ENCODE measurements around the gene ZNF189.
"Not testable (repeated sequence)": the region's sequence is repeated elsewhere in the genome, so short reads cannot be mapped to it uniquely, and the experiment has no call there.

ZNF189 gene

GRCh38 chr9:101381118-101381517 is 17.5 kb upstream of the ZNF189 start:
- no peak for DNase-seq

DNA sequence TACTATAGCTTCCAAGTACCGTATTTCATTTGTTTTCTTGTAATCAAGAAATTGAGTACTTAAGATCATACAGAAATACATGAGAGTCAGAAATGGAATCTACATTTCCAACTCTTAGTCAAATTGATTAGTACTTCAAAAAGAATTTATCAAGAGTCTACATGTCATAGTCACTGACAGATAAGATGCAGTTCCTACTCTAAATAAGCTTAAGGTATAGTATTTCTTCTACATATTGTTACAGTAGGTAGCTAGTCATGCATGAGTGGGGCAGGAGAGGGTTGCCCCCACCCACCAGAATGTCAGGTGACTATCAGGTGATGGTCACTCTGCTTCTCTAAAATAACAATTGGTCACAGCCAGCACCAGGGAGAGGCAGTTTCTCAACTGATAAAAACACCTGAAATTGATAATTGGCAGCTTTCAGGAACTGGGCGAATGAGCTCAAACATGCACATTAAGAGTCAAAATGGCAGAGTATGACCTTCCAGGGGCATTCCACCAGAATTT is 16.8 kb upstream of the ZNF189 start:
- no peak for DNase-seq

DNA sequence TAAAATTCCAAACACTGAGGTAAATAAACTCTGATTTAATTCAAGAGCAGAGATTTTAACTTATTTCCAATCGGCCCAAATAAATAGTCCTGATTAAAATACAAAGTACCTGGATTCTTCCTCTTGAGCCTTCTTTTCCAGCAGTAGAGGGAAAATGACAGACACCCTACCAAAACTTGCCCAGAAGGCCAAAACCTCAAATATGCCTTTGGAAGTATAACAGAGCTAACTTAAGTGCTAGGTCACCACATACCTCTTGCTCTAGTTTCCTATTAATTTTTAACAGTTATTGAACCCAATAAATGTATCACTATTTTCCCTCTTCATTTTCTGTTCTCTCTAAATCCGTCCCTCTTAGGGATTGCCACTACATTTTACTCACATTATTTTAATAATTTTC is 15.3 kb upstream of the ZNF189 start:
- no peak for DNase-seq

DNA sequence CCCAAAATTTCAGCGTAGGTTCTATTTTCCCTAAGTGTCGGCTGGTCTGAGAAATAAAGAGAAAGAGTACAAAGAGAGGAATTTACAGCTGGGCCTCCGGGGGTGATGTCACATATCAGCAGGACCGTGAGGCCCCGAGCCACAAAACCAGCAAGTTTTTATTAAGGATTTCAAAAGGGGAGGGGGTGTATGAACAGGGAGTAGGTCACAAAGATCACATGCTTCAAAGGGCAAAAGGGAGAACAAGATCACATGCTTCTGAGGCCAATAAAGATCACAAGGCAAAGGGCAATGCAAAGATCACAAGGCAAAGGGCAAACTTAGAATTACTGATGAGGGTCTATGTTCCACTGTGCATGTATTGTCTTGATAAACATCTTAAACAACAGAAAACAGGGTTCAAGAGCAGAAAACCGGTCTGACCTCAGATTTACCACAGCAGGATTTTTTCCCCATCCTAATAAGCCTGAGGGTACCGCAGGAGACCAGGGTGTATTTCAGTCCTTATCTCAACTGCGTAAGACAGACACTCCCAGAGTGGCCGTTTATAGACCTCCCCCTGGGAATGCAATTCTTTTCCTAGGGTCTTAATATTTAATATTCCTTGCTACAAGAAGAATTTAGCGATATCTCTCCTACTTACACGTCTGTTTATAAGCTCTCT is 13.6 kb upstream of the ZNF189 start, which contains the start of gene BAAT:
BAAT (minus strand) TSS at position 134 of the 664 bp plus-strand sequence. CDS start 13,602 bp downstream, outside the sequence.
- DNase-seq, result not testable (repeated sequence)

DNA sequence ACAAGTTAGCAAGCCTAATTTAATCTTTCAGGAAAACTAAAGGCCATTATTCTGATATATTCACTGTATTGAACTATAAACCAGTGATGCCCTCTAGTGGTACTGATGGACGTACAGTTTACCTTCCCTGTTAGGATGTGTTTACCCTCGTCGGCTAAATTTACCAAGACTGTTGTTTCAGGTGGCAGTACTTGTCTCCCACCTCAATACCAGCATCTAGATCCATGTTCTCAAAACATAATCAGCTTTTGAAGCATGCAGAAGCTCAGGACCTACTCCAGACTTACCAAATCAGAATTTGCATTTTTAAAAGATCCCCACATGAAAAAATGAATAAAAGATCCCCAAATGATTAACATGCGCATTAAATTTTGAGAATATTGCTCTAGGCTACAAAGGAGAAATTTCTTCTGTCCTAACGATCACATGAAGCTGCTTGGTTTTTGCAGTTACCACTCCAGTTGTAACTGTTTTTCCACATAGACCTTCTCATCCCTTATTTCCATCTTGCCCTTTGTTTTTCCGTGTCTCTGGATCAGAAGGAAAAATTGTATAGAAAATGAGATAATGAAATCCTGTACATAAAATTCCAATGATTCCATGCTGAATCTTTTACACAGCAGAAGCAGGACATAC is 10.7 kb upstream of the ZNF189 start:
- DNase-seq, result peak; percentile 56

- DNase-seq, result no peak
These were observed 10.1 kb upstream of the ZNF189 start for GRCh38 chr9:101388507-101388993.

DNA sequence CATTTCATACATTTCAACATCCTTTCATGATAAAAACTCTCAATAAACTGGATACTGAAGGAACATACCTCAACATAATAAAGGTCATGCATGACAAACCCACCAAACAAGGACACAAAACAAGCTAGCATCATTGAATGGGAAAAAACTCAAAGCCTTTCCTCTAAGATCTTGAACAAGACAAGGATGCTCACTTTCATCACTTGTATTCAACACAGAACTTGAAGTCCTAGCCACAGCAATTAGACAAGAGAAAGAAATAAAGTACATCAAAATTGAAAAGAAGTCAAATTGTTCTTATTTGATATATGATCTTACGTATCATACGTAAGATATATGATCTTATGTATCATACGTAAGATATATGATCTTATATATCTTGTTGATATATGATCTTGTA is 5.5 kb upstream of the ZNF189 start:
- no peak for DNase-seq

DNA sequence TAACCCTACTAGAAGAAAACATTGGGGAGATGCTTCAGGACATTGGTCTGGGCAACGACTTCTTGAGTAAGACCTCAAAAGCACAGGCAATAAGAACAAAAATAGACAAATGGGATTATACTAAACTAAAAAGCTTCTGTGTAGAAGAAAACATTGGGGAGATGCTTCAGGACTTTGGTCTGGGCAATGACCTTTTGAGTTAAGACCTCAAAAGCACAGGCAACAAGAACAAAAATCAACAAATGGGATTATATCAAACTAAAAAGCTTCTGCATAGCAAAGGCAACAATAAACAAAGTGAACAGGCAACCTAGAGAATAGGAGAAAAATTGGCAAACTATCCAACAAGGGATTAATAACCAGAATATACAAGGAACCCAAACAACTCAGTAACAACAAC is 4.0 kb upstream of the ZNF189 start:
- no peak for DNase-seq

GRCh38 chr9:101397746-101398067 is 944 bp upstream of the ZNF189 start:
- no peak for DNase-seq

DNA sequence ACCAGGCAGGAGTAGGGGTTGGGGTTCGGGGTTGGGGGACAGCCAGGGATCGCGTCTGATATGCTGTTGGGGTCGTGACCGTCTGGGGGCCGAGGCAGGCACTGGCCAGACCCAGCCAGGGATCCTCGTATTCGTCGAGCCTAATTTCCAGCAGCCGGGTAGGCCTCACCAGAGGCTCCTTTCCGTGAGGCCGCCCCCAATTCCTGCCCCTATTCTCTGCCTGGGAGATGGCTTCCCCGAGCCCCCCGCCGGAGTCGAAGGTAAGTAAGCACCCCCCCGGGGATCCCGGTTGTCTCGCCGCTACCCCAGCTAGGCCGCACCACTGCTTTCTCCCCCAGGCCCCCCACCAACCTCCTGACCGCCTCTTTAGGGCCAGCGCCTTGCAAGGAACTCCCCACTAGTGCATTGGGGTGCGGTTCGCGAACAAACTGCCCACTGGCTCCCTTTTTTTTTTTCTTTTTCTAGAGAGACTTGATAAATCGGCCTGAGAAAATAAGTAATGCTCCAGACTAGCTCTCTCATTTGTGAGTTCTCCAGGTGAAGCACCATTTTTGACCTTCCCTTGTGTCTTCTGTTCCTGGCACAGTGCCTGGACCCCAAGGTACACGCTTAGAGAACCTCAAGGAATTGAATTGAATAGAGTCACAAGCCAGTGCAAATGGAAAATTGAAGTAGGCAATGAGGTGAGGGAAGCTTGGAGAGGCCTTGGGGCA is 435 bp downstream of the ZNF189 start:
- DNase-seq, result no peak

DNA sequence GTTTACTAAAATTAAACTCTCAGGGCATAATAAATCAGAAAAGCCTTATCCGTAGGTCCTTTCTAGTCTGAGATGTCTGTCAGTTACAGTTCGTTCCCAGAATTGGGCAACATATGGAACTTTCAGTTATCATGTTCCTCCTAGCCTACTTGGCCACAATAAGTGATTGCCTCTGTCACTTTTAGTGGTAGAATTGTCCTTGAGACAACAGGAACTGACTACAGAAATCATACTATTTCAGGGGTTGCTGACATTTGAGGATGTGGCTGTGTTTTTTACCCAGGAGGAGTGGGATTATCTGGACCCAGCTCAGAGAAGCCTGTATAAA is 956 bp downstream of the ZNF189 start:
- DNase-seq, result no peak

DNA sequence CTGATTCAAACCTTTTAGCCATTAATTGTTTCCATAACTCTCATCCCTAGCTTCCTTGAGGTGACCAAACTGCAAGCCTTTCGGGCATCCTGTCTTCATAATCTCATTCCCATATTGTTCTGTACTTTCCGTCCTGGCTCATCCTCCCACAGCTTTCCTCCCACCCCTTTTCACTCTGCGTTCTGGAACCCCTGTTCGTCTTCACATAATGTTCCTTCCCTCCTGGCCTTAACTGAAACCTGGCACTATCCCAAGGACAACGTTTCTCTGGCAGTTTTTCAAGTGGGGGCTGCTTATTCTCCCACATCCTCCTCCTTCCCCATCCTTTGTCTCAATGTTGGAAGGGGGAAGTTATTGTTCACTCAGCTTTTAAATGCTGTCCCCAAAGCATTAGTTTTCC is 1.5 kb downstream of the ZNF189 start:
- no peak for DNase-seq

GRCh38 chr9:101403516-101404285 is 5.0 kb downstream of the ZNF189 start:
- DNase-seq, result no peak

DNA sequence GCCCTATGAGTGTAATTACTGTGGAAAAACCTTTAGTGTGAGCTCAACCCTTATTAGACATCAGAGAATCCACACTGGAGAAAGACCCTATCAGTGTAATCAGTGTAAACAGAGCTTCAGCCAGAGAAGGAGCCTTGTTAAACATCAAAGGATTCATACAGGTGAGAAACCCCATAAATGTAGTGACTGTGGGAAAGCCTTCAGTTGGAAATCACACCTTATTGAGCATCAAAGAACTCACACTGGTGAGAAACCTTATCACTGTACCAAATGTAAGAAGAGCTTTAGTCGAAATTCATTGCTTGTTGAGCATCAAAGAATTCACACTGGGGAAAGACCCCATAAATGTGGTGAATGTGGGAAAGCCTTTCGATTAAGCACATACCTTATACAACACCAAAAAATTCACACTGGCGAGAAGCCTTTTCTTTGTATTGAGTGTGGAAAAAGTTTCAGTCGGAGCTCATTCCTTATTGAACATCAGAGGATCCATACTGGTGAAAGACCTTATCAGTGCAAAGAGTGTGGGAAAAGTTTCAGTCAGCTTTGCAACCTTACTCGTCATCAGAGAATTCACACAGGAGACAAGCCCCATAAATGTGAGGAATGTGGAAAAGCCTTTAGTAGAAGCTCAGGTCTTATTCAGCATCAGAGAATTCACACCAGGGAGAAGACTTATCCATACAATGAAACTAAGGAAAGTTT is 9.9 kb downstream of the ZNF189 start:
- no peak for DNase-seq

- DNase-seq, result no peak
These were observed 10.4 kb downstream of the ZNF189 start for GRCh38 chr9:101409079-101409477.

DNA sequence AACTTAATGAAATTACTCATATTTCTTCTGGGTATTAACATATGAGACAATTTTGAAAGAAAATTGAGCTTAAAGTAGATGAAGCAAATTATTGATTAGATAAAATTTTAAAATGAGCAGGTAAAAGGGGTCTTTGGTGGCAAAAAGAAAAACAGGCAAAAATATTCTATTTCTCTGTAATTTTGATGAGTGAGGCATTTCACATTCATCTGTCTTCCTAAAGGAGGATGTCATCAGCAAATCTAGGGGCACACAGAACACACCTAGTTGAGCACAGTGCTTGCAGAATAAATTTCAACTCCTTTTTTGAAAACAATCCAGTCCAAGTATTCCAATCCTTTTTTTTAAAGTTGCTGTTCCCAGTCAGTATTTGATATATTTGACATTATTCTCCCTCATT is 16.2 kb downstream of the ZNF189 start:
- DNase-seq, result no peak

GRCh38 chr9:101415578-101415977 is 16.9 kb downstream of the ZNF189 start:
- no peak for DNase-seq

DNA sequence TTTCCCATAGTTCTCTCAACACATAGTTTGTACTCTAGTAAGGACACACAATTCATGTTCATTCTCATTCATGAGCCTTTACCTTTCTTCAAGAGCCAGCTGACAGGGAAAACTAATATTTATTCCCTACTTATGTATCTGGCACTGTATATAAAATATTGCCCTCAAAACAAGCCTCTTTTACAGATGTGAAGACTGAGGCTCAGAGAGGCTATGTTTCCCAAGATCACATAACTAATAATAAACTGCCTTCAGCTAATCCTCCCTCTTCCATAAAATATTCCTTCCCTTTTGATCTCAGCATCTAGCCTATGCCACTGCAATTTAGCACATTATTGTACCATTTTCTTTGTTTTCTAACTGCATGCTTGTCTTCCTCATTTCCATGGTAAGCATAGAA is 18.7 kb downstream of the ZNF189 start:
- DNase-seq, result no peak

DNA sequence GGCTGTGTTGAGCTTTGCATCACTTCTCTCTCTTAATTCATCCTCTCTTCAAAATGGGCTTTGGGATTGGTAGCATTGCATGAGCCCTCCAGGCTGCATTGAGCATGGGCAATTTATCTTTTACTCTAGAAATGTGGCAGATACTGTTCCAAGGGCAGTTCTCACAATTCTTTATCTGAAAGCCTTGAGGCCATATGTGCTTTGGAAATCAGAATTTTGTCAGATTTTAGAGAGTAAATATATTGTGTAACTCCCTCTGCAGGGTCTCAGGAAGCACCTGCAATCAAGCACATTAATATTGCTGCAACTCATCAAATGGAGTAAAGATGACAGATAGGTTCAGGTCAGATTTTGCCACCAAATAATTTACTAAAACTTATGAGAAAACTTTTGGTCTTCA is 19.3 kb downstream of the ZNF189 start:
- DNase-seq, result no peak

DNA sequence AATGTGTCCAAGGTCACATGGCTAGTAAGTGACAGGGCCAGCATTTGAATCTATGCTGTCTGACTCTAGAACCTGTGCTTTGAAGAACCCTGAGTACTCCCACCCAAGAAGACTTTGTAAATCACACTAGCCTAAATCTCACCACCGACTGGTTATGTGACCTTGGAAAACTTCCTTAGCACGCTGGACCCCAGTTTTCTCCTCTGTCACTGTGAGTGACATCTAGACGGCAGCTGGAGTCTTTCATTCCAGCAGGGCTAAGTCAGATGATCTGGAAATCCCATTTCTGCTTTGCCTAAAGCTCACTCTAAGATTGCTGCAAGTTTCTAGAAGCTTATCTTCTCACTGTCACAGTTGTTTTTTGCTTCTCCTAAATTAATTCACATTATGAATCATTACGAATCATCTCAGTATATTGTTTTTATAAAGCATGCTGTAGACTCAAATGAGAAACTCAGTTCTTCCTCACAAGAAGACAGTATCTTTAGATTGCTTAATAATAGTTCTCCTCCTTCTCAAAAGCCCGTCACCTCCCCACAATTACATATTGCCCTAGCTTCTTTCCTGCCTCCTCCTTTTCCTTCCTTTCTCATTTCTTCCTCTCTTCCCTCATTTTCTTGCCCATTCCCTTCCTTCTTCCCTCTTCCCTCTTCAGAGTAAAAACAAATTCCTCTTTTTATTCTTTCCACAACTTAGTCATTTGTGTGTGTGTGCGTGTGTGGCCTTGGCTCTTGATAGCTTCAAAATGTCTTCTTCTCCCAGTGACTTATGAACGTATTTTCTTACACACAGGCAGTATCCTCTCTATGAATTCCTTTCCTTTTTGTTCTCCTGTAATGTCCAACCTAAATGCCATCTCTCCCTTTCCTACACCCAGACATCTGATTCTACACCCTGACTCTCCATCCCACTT is 20.1 kb downstream of the ZNF189 start:
- no peak for DNase-seq

DNA sequence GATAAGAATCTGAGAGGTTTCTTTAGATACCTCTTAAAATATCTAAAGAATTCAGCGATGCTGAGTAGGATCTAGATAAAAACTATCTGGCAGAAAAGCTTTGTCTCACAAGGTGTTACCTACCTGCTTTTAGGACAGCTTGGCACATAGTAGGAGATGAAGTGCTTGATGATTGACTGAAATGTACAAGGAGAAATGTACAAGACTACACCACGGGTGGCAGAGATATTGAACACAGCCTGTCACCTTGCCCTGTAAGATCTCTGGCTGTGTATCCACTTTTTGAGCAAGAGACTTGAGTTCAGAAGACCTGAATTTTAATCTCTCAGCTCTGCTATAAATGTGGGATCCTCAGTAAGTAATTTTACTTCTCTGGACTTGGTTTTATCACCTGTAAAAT is 21.2 kb downstream of the ZNF189 start:
- DNase-seq, result no peak

GRCh38 chr9:101421653-101422065 is 23.0 kb downstream of the ZNF189 start:
- DNase-seq, result no peak

Measured in eye (tissue), 1 donor.